ENCODE measurements around the gene LYPD8.

Gene LYPD8

DNA sequence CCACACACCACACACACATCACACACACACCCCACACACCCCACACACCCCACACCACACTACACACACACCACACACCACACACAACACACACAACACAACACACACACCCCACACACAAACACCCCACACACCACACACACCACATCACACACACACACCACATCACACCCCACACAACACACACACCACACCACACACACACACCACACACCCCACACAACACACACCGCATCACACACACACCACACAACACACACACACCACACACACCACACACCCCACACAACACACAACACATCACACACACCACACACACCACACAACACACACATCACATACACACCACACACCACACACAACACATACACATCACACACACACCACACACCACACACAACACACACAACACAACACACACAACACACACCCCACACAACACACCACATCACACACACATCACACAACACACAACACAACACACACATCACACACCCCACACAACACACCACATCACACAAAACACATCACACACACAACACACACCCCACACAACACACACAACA is 2.4 kb downstream of the LYPD8 start:
- TF ChIP-seq JUND (IDR thresholded peaks at IDR 0.05; ENCODE audit: low read depth): no peak
- DNase-seq (ENCODE audit: low read depth in 1 of 2, low spot score in 1 of 2): no peak
- in situ Hi-C loops (cut with HindIII; ENCODE audit: low pct_unique_long_range_greater_than_20kb, low sequenced_read_pairs): no loop called here

- in situ Hi-C loops (cut with HindIII; ENCODE audit: low pct_unique_long_range_greater_than_20kb, low sequenced_read_pairs): no loop called here
- no peak for TF ChIP-seq JUND (IDR thresholded peaks at IDR 0.05; ENCODE audit: low read depth)
- DNase-seq (ENCODE audit: low read depth in 1 of 2, low spot score in 1 of 2): peak in 1 of 2 experiments; percentile 54
Measured at GRCh38 chr1:248752161-248753028, 3.2 kb downstream of the LYPD8 start.

GRCh38 chr1:248751635-248752034 is 3.9 kb downstream of the LYPD8 start:
- TF ChIP-seq JUND (IDR thresholded peaks at IDR 0.05; ENCODE audit: low read depth): no peak
- no peak for DNase-seq (ENCODE audit: low read depth in 1 of 2, low spot score in 1 of 2)
- in situ Hi-C loops (cut with HindIII; ENCODE audit: low pct_unique_long_range_greater_than_20kb, low sequenced_read_pairs): no loop called here

- DNase-seq (ENCODE audit: low read depth in 1 of 2, low spot score in 1 of 2): no peak
- in situ Hi-C loops (cut with HindIII; ENCODE audit: low pct_unique_long_range_greater_than_20kb, low sequenced_read_pairs): no loop called here
Measured at GRCh38 chr1:248751142-248751541, 4.4 kb downstream of the LYPD8 start.

DNA sequence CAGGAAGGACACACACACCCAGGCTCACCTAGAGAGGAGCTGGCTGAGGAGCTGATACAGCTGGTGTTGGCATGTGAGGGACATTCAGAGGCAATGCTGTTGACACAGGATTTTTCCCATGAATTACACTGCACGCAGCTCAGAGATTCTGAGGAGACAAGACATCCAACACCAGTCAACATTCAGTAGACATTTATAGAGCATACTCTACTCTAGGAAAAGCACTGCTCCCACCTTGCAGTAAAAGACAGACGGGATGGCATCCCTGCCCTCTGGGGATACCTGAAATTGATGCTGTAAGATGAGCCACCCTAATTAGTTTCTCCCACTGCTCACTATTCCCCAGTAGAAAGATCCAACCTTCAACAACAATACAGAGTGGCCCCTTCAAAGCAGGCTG is 5.1 kb downstream of the LYPD8 start:
- no peak for DNase-seq (ENCODE audit: low read depth in 1 of 2, low spot score in 1 of 2)
- no peak for TF ChIP-seq JUND (IDR thresholded peaks at IDR 0.05; ENCODE audit: low read depth)
- in situ Hi-C loops (cut with HindIII; ENCODE audit: low pct_unique_long_range_greater_than_20kb, low sequenced_read_pairs): no loop called here

More at GRCh38 chr1:248751142-248751541, 4.4 kb downstream of the LYPD8 start:
- no peak for TF ChIP-seq JUND (IDR thresholded peaks at IDR 0.05; ENCODE audit: low read depth)

GRCh38 chr1:248748211-248748610 is 7.3 kb downstream of the LYPD8 start:
- in situ Hi-C loops (cut with HindIII; ENCODE audit: low pct_unique_long_range_greater_than_20kb, low sequenced_read_pairs): no loop called here
- no peak for TF ChIP-seq JUND (IDR thresholded peaks at IDR 0.05; ENCODE audit: low read depth)
- DNase-seq (ENCODE audit: low read depth in 1 of 2, low spot score in 1 of 2): peak in 1 of 2 experiments; percentile 50

DNA sequence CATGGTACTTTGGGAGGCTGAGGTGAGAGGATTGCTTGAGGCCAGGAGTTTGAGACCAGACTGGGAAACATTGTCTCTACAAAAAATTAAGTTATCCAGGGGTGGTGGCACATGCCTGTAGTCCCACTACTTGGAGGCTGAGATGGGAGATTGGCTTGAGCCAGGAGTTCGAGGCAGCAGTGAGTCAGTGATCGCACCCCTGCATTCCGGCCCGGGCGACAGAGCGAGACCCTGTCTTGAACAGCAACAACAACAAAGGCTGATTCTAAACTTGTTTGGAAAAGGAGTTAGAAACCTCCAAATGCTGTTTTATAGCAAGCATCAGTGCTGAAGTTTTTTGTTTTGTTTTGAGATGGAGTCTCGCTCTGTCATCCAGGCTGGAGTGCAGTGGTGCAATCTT is 14.7 kb downstream of the LYPD8 start:
- DNase-seq (ENCODE audit: low read depth in 1 of 2, low spot score in 1 of 2): no peak
- no peak for TF ChIP-seq JUND (IDR thresholded peaks at IDR 0.05; ENCODE audit: low read depth)
- in situ Hi-C loops (cut with HindIII; ENCODE audit: low pct_unique_long_range_greater_than_20kb, low sequenced_read_pairs): no loop called here

DNA sequence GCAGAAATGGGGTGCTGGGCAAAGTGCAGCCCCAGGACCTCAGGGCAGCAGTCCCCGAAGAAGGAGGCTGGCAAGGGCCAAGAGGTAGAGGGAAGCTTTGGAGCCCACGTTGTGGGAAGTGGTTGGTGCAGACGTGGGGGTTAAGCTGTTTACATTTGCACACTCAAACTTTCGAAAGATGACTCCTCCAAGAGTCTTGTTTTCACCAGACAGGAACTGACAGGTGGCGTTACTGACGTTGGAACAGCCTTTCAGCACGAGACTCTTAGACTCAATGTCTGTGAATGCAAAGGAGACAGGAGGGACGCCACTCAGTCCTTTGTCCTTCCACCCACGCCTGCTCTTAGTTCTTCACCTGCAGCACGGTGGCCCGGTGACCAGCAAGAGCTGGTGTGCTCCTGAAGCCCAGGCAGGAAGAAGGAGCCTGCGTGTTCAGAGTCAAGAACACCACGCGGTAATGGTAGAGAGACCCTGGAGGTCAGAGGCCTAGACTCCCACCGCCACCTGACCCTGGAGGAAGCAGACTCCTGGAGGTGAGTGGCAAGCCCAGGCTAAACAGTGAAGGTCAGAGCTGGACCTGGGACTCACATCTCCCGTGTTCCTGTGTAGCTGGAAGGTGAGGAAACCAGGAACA is 15.9 kb downstream of the LYPD8 start:
- no peak for TF ChIP-seq JUND (IDR thresholded peaks at IDR 0.05; ENCODE audit: low read depth)
- no peak for DNase-seq (ENCODE audit: low read depth in 1 of 2, low spot score in 1 of 2)
- in situ Hi-C loops (cut with HindIII; ENCODE audit: low pct_unique_long_range_greater_than_20kb, low sequenced_read_pairs): no loop called here

DNA sequence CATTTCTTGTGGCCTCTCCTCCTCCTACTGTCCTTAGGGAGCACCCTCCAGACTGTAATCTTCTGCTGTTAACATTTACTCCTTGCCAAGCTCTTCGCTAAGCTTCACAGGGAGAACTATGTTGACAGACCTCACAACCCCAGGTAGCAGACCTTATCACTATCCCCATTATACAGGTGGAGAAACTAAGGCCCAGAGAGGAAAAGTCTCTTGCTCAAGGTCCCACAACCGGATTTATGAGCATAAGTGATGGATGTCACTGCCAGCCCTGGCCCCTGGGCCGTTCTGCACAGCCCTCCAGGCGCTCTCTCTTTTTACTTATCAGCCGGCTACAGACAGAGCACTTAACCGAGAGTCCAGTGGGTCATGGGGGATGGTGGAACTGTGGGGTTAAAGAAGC is 18.1 kb downstream of the LYPD8 start:
- no peak for TF ChIP-seq JUND (IDR thresholded peaks at IDR 0.05; ENCODE audit: low read depth)
- in situ Hi-C loops (cut with HindIII; ENCODE audit: low pct_unique_long_range_greater_than_20kb, low sequenced_read_pairs): no loop called here
- DNase-seq (ENCODE audit: low read depth in 1 of 2, low spot score in 1 of 2): no peak

GRCh38 chr1:248736977-248737376 is 18.6 kb downstream of the LYPD8 start:
- TF ChIP-seq JUND (IDR thresholded peaks at IDR 0.05; ENCODE audit: low read depth): no peak
- in situ Hi-C loops (cut with HindIII; ENCODE audit: low pct_unique_long_range_greater_than_20kb, low sequenced_read_pairs): no loop called here
- DNase-seq (ENCODE audit: low read depth in 1 of 2, low spot score in 1 of 2): no peak

- in situ Hi-C loops (cut with HindIII; ENCODE audit: low pct_unique_long_range_greater_than_20kb, low sequenced_read_pairs): no loop called here
- no peak for DNase-seq (ENCODE audit: low read depth in 1 of 2, low spot score in 1 of 2)
- no peak for TF ChIP-seq JUND (IDR thresholded peaks at IDR 0.05; ENCODE audit: low read depth)
Measured at GRCh38 chr1:248733566-248733965, 22.0 kb downstream of the LYPD8 start.

- no peak for TF ChIP-seq JUND (IDR thresholded peaks at IDR 0.05; ENCODE audit: low read depth)
- in situ Hi-C loops (cut with HindIII; ENCODE audit: low pct_unique_long_range_greater_than_20kb, low sequenced_read_pairs): no loop called here
- DNase-seq (ENCODE audit: low read depth in 1 of 2, low spot score in 1 of 2): peak; percentile 61 to 89
Measured at GRCh38 chr1:248730507-248731335, 24.8 kb downstream of the LYPD8 start.
